NCI-H226 (cell line): ENCODE results near the gene C5orf58.

Source experiments
- DNase-seq: peaks from one replicate; pipeline ENCODE4 v3.0.0-alpha.2; 2015

The C5orf58 gene

DNA sequence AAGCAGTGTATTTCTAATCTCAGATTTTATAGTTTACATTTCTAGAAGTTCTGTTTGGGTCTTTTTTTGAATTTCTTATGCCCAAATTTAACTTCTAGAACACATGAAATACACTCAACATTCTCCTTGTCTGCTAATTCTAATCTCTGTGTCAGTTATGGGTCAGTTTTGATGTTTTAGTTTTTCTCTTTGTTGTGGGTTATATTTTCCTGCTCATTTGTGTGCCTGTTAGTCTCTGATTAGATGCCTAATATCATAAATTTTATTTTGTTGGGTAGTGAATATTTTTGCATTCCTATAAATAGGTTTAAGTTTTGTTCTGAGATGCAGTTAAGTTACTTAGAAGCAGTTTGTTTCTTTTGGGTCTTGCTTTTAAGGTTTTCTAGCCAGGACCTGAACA, 52.4 kb downstream of the C5orf58 start:
- no peak for DNase-seq

DNA sequence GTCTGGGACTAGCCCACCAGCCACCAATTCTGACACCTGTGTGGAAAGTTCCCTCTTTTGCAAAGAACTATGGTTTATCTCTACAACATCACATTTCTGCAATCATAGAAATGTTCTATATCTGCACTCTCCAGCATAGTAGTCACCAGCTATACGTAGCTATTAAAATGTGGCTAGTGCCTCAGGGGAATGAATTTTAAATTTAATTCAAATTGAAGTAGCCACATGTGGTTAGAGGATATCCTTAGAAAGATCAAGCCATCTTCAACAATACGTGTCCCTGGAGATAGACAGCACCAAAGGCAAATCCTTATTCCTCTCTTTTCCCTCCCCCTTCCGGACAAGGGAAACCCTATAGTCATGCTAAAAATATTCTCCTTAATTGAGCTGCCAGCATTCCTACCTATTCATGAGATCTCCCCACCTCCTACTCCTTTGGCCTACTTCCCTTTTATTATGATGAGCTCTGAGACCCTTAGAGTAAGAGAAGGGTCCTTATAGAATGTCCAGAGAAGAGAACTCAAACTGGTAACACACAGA, 53.7 kb downstream of the C5orf58 start:
- DNase-seq, result no peak

DNA sequence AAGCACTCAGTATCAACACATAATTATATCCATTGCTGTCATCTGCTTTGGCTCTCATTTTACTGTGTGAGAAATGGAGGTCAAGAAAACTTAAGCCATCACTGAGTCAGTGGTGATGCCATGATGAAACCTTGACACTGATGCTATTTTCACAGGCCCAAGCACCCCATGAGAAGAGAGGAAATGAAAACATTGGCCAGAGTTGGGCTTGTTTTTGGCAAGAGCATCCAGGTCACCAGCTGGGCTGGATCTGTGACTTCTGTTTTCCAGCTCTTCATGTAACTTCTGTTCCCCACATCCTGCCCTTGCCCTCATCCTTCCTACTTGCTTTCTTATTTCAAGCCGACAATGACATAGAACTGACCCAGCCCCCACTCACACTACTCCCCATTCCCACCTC, 54.7 kb downstream of the C5orf58 start:
- DNase-seq, result no peak

DNA sequence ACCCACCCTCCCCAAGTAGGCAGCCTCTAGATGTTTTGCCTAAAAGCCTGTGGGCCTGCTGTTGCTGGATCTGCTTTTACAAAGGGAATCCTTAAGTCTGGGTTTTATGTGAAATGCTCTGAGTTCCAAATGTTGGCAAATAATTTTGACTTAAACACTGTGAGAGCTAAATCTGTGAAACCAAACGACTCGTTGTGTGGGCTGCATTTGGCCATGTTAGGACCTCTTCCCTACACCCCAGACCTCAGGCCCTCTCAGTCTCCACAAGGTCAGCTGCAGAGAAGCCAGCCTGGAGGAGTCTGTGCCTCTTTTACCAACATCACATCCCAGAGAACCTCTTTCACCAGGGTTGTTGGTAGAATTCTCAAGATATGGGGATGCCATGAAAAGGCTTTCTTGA, 55.4 kb downstream of the C5orf58 start:
- no peak for DNase-seq

DNA sequence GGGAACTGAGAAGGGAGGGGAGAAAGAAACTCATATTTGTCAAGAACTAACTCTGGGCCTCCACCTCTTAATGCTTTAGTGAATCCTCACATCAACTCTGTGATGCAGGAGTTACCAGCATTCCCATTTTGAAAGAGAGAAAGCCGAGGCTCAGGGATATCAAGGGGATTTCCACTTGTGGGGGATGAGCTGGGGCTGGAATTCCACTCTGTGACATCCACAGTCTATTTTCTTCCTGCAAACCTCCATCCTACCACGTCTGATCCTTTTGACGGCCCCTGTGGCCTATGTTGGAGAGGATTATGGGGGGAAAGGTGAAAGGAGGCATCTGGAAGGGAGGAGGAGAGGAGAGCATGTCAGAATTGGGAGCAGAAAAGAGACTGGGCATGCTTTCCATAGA, 55.8 kb downstream of the C5orf58 start:
- DNase-seq, result no peak

DNA sequence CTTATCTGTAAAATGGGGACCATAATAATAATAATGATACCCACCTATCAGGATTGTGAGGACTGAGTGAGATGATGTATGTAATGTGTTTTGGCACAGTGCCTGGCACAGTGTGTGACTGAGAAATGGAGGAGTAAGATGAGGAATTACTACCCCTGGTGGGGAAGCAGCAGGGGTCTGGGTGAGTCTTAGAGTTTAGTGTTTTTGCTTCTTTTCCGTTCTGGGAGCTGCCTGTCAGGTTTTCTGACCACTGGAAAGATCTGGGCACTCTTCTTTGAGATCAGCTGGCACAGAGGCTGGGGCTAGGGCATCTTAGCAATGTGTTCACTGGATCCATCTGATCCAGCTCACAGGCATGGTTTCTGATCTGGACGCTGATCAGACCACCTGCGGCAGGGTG, 56.3 kb downstream of the C5orf58 start:
- no peak for DNase-seq

DNA sequence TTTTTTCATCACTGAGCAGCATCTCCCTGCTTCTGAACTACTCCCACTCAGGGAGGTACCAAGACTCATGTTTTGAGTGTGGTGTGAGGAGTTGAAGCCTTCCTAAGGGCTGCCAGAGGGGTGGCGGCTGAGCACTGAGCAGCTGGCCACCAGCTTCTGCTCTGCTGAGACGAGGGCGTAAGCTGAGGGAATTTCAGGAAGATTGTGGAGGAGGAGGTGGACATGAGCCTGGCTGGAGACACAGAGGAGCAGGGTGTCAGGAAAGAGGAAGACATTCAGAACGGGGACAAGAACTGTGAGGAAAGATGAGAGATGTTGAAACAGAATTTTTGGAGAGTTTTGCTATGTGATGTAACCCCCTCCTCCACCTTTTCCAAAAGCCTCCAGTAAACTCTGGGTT, 57.0 kb downstream of the C5orf58 start:
- no peak for DNase-seq

DNA sequence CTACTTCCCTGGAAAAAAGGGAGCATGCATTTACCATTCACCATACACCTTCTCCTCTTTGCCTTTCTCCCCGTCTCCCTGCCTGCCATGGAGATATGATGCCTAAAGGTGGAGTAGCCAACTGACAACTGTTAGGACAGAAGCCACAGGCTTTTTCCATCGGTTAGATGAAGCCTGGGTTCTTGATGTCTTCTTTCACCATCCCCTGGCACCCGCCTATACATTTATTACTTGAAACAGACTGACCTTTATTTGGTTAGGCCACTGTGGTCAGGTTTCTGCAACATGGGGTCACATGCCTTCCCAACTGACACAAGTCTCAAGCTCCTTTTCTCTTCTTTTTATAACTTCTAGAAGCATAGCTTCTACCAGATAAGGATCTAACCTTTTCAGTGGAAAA, 57.7 kb downstream of the C5orf58 start:
- DNase-seq, result no peak

DNA sequence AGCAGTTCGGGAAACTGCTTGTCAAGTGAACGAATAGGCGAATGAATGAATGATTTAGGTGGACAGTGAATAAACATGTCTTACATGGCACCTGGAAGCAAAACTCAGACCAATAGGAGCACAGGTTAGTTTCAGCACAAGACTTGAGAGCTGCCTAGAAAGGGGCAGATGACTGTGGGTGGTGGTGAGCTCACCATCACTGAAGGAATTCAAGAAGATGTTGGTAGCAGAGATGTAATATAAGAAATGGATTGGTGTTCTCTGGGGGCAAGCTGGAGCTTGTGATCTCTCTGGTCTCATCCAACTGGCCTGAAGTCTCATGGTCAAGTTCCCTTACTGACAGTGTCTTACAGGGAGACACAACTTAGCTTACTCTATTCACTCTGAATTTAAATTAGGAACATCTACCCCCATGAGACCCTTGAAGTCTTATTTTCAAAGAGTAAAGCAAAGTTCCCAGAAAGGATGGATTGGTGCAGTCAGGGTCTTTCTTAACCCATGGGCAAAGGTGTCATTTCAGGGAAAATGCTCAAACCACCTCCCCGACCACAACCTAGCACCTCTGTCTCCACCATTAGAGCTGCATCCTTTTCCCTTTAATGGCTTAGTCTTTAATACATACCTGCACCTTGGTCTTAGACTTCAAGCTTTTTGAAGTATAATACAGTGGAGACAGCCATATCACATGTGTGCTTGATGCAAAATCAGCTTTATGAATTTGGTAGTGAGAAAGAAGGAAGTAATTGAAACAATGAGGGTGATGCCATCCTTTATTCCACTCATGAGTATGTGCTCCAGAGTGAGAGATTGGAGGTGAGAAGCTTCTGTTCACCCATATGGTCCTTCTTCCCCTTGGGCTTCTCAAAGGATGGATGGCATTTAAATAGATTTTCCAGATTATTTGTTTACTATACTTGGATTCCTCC, 59.7 kb downstream of the C5orf58 start:
- DNase-seq, result no peak

DNA sequence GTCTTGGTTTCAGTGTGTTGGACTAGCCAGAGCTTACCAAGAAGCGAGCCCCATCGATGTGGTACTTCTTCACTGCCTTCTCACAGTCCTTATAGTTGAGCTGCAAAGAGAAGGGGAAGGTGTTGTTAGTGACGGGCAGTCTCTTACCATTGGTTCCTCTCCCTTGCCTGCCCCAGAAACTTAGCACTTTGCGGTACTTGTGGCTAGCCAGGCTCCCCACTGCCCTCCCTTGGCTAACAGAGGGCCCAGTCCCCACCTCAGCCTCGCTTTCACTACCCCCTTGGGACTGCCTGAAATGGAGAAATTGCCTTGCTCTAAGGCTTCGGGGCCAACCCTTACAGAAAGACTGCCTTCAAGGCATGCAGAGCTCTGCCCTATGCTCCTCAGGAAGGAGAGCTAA, 60.5 kb downstream of the C5orf58 start:
- DNase-seq, result no peak

DNA sequence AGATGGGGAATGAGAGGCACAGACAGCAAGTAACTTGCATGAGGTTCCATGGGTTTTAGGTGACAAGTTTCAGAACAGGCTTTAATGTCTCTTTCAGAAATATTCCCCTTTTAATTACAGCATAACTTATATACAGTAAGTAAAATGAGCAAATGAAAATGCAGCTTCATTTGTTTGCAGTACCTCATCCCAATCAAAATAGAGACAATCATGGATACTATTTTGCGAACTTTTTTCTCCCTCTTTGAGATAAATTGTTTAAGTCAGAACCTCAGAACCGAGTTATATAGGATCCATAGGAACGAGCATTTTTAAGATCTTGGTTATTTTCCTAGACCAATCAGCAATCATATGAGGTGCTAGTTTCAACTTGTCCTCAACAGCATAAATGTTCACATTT, 61.3 kb downstream of the C5orf58 start:
- DNase-seq, result no peak

DNA sequence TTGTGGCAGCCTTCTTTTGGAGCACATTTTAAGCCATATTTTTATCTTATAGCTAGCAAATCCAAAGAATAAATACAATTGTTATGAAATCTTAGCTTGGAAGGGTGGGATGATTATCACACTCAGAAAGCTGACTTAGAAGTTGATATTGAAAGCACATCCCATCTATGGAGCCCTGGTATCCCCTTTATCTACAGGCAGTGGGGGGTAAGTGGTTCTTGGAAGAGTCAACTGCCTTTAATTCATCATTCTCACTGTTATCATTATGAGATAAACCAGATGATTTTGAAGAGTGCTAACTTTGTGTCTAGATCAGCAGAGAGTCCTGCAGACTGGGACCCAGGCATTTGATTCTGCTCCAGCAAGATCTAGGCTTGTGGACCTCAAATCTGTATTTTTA, 61.8 kb downstream of the C5orf58 start:
- no peak for DNase-seq
